Activated T-cell treated with anti-CD3 and anti-CD28 coated beads for 1 hour (primary cell): ENCODE data around the gene CDH23.

Source experiments
- DNase-seq: peaks from one replicate; pipeline ENCODE4 v3.0.0-alpha.2; 2020; ENCODE audit warnings: low read depth

The CDH23 gene

GRCh38 chr10:71818674-71819260, 422.0 kb downstream of the CDH23 start:
- DNase-seq = no peak

DNA sequence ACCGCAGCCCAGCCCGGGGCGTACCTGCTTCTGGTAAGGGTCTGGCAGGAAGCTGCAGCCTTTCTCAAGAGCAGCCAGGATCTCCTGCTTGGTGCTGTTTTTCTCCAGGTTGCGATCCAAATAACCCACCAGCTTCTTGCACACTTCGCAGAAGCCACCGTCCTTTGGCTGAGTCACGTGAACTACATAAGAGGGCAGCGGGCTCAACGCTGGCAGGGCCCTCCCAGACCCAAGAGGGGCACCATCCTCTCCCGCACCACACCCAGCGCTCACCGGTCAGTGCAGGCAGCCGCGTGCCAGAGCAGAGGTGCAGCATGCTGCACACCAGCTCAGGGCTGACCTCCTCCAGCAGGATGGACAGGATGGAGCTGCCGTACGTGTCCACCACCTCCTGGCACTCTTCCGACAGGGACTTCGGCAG, 422.7 kb downstream of the CDH23 start:
- DNase-seq = no peak

- DNase-seq = no peak
These were observed 423.3 kb downstream of the CDH23 start for GRCh38 chr10:71819985-71820384.

DNA sequence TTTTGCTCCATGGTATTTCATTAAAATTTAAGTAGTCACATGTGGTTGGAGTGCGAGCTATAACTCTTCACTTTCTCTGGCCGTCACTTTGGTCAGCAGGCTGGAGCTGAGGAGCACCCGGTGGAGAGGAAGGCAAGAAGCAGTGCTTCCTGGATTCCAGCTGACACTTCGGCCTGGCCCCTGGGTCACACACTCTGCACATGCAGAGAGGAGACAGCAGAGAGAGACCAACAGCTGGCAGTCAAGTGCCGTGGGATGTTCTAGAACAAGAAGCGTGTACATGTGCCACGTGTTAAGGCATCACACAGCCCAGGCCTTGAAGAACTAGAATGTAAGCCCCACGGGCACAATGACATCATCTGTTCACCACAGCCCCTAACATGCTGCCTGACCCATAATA, 424.2 kb downstream of the CDH23 start:
- no peak for DNase-seq

- DNase-seq = no peak
These were observed 425.4 kb downstream of the CDH23 start for GRCh38 chr10:71821909-71822763.

DNA sequence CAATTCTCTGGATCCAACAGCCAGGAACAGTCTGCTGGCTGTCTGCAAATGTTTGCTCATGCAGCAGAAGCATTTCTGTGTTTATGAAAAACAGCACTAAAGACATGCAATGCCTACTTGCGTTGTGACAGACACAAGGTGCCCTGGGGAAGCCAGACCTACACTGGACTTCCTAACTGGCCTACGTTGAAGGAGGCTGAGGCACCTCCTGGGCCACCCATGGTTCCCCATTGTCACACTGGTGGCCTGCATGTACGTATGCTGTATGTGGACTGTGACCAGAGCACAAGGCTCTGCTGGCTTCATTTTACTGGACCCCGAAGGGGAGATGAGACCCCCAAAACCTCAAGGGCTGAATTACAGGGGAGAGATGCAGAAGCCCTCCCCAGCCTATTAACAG, 426.6 kb downstream of the CDH23 start:
- no peak for DNase-seq

GRCh38 chr10:71824333-71824732, 427.6 kb downstream of the CDH23 start:
- DNase-seq = no peak

DNA sequence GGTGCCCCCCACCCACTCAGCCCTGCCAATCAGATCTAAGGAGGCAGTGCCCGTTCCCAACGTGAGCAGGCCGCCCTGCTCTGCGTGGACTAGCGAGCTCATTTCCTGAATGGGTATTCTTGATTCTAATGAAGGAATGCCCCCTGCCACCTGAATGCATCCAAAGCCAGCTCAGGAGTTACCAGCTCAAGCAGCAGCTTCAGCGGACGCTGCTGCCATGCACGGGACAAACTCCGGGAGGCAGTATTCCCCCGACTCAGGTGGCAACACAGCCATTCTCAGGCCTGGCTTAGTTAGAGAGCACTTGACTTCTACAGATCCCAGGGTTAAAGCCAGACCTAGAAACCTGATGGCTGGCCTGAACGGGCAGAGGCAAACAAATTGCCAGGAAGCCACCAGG, 428.5 kb downstream of the CDH23 start:
- DNase-seq = no peak

DNA sequence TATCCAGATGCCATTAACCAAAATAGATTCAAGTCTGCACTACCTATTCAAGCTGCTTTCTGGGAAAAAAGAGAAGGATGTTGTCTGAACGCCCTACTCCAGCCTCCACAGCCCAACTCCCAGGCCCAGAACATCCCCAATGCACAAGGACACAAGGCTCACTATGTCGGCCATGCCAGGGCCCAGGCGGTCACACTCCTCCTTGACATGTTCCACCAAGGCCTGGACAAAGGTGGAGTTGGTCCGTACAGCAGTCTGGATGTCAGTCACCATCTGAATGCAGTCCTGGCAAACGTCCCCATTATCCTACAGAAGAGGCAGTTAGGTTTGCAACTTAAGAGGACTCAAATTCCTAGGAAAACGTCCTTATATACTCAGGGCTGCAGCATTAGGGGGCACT, 431.1 kb downstream of the CDH23 start:
- no peak for DNase-seq

DNA sequence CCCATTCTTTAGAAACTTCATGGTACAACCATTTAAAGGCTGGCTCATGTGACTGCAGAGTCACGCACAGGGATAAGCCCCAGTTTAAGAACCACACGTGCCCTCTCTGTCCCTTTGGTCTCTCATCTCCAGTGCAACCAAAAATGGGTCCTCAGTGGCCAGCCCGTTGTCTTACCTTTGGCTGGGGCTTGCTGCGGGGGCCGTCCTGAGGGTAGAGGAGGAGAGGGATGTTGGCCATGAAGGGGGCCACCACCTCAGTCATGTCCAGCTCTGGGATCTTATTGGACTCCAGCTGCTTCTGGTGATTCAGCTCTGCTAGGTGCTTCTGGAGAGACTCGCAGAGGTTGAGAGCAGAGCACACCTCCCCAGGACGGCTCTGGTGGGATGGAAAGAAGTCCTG, 432.0 kb downstream of the CDH23 start:
- DNase-seq = no peak

GRCh38 chr10:71829171-71829570, 432.5 kb downstream of the CDH23 start:
- no peak for DNase-seq

- DNase-seq = no peak
These were observed 433.2 kb downstream of the CDH23 start for GRCh38 chr10:71829896-71830295.

GRCh38 chr10:71830726-71831125, 434.0 kb downstream of the CDH23 start:
- no peak for DNase-seq

DNA sequence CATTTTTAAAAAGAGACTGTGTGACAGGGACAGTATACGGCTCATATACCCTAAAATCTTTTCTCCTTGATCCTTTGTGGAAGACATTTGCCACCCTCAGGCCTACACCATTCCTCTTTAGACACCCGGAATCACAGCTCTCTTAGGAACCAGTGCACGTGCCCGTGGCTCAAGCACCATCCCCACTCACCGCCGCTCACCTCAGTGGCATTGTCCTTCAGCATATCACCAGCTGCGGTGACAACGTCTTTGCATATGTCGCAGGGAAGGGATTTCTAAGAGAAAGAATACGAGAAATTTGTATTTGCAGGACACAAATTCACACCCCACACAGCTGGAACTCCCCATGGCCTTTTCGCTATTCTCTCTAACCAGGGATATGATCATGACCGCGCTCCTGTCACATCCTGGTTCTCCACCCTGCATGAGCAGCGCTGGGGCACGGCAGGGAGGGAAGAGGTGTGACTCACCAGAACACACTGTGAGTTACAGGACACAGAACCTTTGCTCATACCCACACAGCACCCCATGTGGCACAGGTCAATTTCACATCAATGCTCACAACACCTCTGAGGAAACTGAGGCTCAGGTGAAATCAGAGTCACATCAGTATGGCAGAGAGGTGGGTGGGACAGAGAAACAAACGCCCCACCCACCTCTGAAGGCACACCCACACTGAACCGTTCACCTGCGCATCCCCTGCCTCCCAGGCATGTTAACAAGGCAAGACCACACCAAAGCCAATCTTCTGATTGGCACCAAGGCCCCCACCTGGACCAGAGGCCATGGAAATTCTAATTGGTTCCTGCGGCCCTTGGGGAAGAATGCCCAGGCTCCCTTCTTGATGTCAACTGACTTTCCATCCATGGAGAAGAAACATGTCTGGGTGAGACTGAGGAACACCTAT, 435.2 kb downstream of the CDH23 start:
- DNase-seq = no peak

DNA sequence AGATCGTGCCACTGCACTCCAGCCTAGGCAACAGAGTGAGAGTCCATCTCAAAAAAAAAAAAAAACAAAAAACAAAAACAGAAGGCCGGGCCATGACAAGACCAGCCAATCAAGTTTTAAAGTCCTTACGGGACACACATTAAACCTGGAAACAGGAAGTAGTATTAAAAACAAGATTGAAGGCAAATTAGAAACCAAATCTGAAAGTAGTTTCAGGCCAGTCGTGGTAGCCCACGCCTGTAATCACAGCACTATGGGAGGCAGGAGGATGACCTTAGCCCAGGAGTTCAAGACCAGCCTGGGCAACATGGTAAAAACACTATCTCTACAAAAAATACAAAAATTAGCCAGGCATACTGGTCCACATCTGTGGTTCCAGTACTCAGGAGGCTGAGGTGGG, 436.2 kb downstream of the CDH23 start:
- DNase-seq = no peak

DNA sequence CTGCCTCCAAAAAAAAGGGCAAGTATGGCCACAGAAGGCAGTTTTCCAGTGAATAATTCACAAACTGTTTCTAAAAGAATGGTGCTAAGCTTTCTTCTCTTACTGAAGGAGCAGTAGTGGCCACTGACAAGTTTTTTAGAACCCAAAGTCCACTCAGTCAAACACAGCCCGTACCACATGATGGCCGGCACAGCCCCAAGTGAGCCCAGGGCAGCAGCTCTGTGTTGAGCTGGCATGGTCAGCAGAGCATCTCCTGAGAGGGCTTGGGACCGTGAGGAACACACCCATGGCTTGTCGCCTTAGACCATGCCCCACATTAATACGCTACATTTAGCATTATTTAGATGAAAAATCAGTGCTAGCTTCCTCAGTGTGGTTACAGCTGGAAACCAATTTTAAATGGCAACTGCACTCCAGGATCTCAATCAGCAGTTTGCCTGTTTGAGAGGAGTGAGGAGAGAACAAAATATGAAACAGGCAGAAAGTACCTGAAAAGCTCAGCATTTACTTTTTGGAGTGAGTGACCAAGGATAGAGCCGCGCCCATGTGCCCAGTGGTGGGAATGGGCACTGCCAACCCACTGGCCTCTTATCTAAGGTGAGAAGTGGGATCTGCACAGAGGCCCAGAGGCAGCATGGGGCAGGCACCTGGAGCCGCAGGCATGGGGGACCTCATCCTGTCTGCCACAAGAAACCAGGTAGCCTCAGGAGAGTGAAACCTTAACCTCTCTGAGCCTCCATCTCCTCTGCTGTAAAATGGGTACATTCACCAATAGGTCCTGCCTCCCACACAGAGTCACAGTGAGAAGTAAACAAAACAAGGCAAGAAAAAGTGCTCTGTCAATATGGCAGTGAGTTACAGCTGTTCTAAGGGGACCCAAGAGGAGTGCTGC, 437.0 kb downstream of the CDH23 start:
- no peak for DNase-seq

DNA sequence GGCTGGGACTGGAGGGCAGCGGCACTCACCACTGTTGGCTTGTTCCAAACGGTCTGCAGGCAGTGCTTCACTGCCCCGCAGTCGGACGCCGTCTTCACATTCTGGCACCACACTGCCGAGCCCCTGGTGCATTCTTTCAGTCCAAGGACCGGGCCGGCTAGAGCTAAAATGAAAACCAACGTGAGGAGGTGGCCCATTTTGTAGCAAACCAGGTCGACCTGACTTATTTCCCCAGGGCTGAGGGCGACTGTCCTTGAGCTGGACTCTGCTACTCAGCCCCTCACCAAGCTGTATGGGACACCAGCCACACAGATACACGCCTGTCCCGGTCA, 437.6 kb downstream of the CDH23 start:
- DNase-seq = no peak

- no peak for DNase-seq
These were observed 439.2 kb downstream of the CDH23 start for GRCh38 chr10:71835671-71836595.

GRCh38 chr10:71836596-71836974, 439.9 kb downstream of the CDH23 start:
- no peak for DNase-seq

GRCh38 chr10:71837098-71837827, 440.5 kb downstream of the CDH23 start:
- DNase-seq = no peak
